Tongue (tissue), 2 donors: ENCODE results near the gene NMB. TPM values are rescaled to one million over a fixed set of nuclear protein-coding genes. Genes with fewer than 3 reads are reported as not detected.

ENCODE experiments used
- DNase-seq: peaks from one replicate; pipeline ENCODE4 v3.0.0-alpha.2; 2015
- total RNA-seq: library from RNA; depleted of rRNA; stranded (reverse); fragments of >200 nt; gene quantifications from one replicate; pipeline ENCODE4 v1.2.3, GENCODE V29; 2014

The NMB gene
- total RNA-seq, 1 donor from 2014 or later, result 3.4 TPM

- no peak for DNase-seq
These were observed 48.0 kb downstream of the NMB start for GRCh38 chr15:84609818-84610525.

GRCh38 chr15:84608707-84609284 lies 49.2 kb downstream of the NMB start:
- no peak for DNase-seq

- DNase-seq, result no peak
These were observed 51.3 kb downstream of the NMB start for GRCh38 chr15:84606653-84607120.

GRCh38 chr15:84605554-84605882 lies 52.5 kb downstream of the NMB start:
- DNase-seq, result no peak

Other genes starting within 250 kb of the NMB start
- gene ZSCAN2, start 57.2 kb downstream of the NMB start, total RNA-seq, result 19.9 TPM
- gene WDR73, start 3.9 kb downstream of the NMB start, total RNA-seq, result 24.0 TPM
- gene SEC11A, start 57.9 kb upstream of the NMB start, total RNA-seq, result 240 TPM
- gene ZNF592, start 90.4 kb upstream of the NMB start, total RNA-seq, result 15.6 TPM
- gene ALPK3, start 159.2 kb upstream of the NMB start, total RNA-seq, result 64.6 TPM
- gene SLC28A1, start 226.5 kb upstream of the NMB start, total RNA-seq, result not detected